GM20000 (cell line): ENCODE results near the gene VAT1L.

ENCODE experiments used
- DNase-seq: peaks from one replicate; pipeline ENCODE4 v3.0.0; 2012; ENCODE audit warnings: low spot score
- TF ChIP-seq, protein P1 (sequence below): IDR thresholded peaks from 2 replicates; pipeline ENCODE4 v1.5.1; 2012; ENCODE audit warnings: mild to moderate bottlenecking, control low read depth; ENCODE audit errors: extremely low read depth, missing control alignments

VAT1L gene

DNA sequence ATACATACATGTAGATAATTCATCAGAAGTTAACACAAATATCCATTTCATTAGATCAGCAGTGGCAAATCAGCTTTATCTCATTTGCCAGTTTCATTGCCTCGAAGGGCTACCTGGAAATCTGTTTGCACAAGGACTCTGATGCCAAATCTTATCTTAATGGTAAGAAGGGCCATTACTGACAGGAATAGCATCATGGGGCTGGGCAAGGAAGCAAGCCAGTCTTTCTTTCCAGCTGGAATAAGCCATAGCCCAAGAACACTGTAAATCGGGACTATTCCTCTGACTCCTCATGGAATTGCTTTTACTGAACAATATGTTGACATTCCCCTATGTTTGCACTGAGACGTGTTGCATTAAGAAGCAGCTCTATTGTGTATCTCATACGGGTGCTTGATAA is 132.6 kb downstream of the VAT1L start:
- DNase-seq, result no peak
- TF ChIP-seq, protein P1, sequence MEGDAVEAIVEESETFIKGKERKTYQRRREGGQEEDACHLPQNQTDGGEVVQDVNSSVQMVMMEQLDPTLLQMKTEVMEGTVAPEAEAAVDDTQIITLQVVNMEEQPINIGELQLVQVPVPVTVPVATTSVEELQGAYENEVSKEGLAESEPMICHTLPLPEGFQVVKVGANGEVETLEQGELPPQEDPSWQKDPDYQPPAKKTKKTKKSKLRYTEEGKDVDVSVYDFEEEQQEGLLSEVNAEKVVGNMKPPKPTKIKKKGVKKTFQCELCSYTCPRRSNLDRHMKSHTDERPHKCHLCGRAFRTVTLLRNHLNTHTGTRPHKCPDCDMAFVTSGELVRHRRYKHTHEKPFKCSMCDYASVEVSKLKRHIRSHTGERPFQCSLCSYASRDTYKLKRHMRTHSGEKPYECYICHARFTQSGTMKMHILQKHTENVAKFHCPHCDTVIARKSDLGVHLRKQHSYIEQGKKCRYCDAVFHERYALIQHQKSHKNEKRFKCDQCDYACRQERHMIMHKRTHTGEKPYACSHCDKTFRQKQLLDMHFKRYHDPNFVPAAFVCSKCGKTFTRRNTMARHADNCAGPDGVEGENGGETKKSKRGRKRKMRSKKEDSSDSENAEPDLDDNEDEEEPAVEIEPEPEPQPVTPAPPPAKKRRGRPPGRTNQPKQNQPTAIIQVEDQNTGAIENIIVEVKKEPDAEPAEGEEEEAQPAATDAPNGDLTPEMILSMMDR, result no peak

DNA sequence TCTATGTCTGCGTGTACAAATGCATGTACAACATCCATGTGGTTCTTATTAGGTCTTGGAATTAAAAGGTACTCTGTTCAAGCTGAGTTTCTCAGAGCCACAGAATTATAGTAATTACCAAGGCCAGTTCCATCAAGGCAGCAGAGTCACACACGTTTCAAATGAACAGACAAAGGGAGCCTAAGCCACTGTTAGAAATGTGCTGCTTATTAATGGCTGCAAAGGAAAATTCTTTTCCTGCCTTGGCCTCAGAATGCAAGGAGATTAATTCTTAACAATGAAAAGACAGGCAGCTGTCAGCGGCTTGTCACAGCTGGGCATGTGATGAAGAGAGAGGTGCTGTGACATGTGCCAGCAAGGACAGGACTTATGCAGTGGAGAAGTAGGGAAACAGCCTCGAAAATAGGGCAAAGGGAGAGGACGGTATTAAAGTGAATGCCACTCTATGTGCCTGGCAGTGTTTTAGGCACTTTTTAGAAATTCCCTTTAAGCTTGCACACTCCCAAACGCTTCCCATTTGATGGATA is 133.9 kb downstream of the VAT1L start:
- DNase-seq, result no peak
- TF ChIP-seq, protein P1, result no peak

DNA sequence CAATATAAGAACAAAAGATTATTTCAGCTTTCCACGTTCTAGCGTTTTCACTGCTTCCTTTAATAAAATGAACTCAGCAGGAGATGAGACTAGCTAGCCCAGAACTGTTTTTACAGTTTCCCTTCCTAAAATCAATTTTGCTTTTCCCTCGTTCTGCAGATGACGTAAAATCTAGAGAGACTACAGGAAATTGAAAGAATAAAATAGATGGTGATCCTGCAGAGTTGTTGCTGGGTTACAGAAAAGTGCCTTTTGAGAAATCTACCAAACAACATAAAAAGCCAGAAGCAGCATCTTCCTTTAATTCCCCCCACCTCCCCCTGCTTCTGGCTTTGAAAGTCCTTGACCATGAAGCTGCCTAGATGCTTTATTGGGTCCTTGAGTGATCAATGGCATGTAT is 137.2 kb downstream of the VAT1L start:
- TF ChIP-seq, protein P1, result no peak
- DNase-seq, result no peak

- TF ChIP-seq, protein P1, result no peak
- DNase-seq, result no peak
Observed at GRCh38 chr16:77928096-77928495, 139.7 kb downstream of the VAT1L start.

DNA sequence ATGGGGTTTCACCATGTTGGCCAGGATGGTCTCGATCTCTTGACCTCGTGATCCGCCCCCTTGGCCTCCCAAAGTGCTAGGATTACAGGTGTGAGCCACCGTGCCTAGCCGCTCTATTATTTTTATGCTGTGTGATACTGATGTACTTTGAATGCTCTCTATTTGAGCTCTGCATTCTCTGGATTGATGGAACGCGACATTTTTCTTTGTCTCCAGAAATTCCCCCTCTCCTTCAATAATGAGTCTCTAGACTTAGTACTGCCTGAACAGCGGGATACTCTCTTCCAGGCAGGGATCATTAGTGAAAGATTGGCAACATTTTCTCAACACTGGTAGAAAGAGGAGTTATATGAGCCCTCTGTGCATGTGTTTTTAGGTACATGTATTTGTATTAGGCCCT is 140.6 kb downstream of the VAT1L start:
- TF ChIP-seq, protein P1, result no peak
- DNase-seq, result no peak

- TF ChIP-seq, protein P1, result no peak
- DNase-seq, result no peak
Observed at GRCh38 chr16:77931058-77931457, 142.7 kb downstream of the VAT1L start.

- TF ChIP-seq, protein P1, result no peak
- no peak for DNase-seq
Observed at GRCh38 chr16:77937473-77938149, 149.2 kb downstream of the VAT1L start.
